Body of pancreas (tissue), 4 donors: ENCODE results near the gene DAND5.

Source experiments
- POLR2A ChIP-seq, 3 donors: fragments of 450-650 bp; IDR thresholded peaks; one replicate each; pipeline ENCODE4 v1.6.1; 2016; ENCODE audit warnings: antibody characterized with exemption in 3 of 3, mild to moderate bottlenecking in 2 of 3
- TF ChIP-seq, protein P1 (sequence below), 7 experiments: fragments of 450-650 bp in 4 of 7; fragments of 200-600 bp in 3 of 7; sonication (generic) in 3 of 7; IDR thresholded peaks; one replicate each; pipeline ENCODE4 v1.5.1; 2016 to 2019; ENCODE audit warnings: antibody characterized with exemption in 7 of 7

DNA sequence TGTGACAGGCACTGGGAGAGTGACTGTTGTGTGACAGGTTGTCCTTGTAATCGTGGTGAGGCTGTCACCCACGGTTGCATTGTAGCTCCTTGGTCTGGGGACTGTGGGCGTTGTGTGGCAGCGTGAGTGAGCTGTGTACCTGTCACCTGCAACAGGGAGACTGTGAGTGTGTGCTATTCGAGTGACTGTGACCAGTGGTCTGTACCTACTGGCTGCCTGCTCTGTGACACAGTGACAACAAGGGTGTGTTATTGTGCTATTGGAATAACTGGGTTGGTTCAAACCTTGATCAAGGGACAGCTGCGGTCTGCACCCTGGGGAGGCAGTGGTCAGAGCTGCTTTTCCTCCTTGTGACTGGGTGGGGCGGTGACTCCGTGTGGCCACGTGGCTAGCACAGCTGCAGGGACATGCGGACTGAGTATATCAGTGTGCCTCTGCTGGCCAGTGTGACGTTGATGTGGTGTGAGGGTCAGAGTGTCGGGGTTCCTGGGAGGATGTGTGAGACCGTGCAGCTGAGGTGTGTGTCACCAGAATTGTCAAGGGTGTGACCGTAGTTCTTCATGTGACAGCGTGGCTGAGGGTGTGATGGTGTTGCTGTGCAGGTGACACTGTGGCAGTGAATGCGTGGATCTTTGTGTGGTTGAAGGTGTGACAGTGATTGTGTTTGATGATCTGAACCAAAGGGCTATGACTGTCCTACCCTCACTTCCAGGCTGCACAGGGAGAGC is 15.8 kb downstream of the DAND5 start:
- TF ChIP-seq POLR2A (IDR thresholded peaks at IDR 0.05) = peak in 1 of 3 donors; percentile 17
- TF ChIP-seq, protein P1, sequence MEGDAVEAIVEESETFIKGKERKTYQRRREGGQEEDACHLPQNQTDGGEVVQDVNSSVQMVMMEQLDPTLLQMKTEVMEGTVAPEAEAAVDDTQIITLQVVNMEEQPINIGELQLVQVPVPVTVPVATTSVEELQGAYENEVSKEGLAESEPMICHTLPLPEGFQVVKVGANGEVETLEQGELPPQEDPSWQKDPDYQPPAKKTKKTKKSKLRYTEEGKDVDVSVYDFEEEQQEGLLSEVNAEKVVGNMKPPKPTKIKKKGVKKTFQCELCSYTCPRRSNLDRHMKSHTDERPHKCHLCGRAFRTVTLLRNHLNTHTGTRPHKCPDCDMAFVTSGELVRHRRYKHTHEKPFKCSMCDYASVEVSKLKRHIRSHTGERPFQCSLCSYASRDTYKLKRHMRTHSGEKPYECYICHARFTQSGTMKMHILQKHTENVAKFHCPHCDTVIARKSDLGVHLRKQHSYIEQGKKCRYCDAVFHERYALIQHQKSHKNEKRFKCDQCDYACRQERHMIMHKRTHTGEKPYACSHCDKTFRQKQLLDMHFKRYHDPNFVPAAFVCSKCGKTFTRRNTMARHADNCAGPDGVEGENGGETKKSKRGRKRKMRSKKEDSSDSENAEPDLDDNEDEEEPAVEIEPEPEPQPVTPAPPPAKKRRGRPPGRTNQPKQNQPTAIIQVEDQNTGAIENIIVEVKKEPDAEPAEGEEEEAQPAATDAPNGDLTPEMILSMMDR (IDR thresholded peaks at IDR 0.05) = peak in 1 of 7 experiments; percentile 6
